Measurements from ENCODE around the gene TBXA2R. TPM values are rescaled to one million over a fixed set of nuclear protein-coding genes. Genes with fewer than 3 reads are reported as not detected.

TBXA2R gene
- total RNA-seq, 2 donors from 2014 or later, result 1.3 to 1.8 TPM

DNA sequence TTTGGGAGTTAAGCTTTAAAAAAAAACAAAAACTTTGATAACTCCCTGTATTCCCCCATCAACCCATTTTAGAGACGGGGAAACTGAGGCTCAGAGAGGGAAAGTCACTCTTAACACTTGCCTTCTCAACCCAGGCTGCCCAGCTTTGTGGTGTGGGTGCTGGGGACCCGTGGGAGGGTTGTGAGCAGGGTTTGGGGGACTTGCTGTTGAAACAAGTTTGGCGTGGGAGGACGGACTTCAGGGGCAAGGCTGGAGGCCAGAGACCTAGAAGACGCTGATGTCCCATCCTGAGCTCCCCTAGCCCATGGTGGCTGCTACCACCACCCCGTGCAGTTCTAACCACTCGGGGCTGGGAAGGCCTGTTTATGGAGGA, 20.7 kb upstream of the TBXA2R start:
- no peak for ATAC-seq
- Mint-ChIP-seq H3K27ac (peak overlapping the region in 1 of 2 donors; percentile 97), H3K36me3 (peaks cover 11% of the 10 kb centered on the region in 2 donors)

DNA sequence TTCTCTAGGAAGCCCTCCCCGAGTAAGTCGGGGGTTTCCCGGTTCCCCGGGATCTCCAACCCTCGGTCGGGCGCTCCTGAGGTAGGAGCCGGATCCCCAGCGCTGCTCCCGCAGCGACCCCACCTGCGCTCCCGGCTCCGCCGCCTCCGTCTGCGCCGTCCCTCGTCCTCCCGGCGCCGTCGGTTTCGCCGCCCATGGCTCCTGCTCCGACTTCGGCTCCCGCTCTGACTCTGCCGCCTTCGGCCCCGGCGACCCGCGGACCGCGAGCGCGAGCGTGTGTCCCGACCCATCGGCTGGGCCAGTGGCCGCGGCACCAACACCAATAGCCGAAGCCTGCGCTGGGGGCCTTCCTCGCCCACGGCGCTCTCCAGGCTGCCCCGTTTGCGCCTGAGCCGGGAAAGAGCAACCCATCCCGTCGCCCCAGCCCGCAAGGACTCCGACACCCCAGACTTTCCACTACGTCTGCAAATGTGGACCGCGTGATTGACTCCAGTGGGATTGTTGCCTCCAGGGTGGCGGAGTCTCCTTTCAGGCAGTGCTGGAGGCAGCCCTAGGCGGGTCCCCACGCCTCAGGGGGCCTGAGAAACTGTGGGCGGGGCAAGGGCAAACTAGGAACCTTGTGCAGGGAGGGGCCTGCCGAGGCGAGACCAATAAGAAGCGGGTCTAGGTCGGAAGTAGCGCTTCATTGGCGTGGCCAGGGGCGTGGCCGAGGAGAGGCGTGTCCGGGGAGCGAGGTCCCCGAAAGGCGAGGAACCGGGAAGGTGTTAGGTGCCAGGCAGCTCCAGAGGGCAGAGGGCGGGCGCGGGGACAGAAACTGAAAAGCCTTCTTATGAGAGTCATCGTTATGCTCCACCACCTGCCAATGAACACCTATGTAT, 20.0 kb upstream of the TBXA2R start, which contains the start of gene CACTIN:
Gene CACTIN (minus strand): TSS at position 318 of the 878 bp plus-strand sequence. CDS start 28 bp downstream, at position 290.
- Mint-ChIP-seq H3K36me3 (peaks cover 11% of the 10 kb centered on the region in 2 donors), H3K27ac (peak within 1 kb of the TSS; percentile 93 to 97)

More for the DNA sequence above, 20.7 kb upstream of the TBXA2R start:
- no peak for DNase-seq (ENCODE audit: low spot score in 2 of 2)
- no peaks in the 10 kb centered on the region for H3K9me3 Mint-ChIP-seq

DNA sequence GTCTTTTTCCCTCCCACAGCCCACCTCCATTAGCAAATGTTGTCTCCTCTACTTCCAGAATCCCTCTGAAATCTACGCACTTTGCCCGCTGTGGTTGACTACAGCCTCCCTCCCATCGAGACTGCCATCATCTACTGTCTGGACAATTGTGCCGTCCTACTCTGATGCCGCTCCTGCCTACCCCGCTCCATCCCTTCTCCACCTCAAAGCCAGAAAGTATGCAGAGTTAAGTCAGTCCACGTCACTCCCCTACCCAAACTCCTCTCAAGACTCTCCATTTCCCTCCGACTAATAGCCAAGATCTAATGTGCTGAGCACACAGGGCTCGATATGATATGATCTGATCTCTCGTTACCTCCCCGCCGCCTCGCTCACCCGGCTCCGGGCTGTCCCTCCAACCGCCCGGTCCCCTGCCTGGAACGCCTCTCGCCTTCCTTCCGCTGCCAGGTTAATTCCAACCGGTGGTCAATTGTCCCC, 19.4 kb upstream of the TBXA2R start:
- Mint-ChIP-seq H3K9me3 (no peaks in the 10 kb centered on the region), H3K36me3 (peaks cover 11% of the 10 kb centered on the region in 2 donors), H3K27ac (peak overlapping the region; percentile 93 to 97)
- no peak for DNase-seq (ENCODE audit: low spot score in 2 of 2)
- peak; percentile 3 to 8 for ATAC-seq

More for the DNA sequence above, 20.0 kb upstream of the TBXA2R start, which contains the start of gene CACTIN:
- DNase-seq (ENCODE audit: low spot score in 2 of 2) (peak; percentile 98 to 99), ATAC-seq (peak; percentile 96 to 97)
- no peaks in the 10 kb centered on the region for H3K9me3 Mint-ChIP-seq

DNA sequence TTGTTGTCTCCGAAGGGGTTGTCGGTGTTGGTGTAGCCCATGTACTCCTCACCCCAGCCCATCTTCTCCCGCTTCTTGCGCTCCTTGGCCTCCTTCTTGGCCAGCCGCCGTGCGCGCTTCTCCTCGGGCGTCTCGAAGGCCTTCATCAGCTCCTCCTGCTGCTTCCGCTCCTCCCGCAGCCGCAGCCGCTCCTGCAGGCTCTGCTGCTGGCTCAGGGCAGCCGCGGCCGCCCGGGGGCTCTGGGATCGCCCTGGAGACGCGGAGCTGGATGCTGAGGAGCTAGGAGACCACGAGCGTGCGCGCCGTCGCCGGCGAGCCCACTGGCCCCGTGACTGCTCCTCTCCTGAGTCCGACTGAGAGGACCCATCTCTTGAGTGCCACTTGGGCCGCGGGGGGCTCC, 17.0 kb upstream of the TBXA2R start:
- ATAC-seq (no peak), DNase-seq (ENCODE audit: low spot score in 2 of 2) (no peak)
- no peaks in the 10 kb centered on the region for H3K9me3 Mint-ChIP-seq
- peaks cover 11% of the 10 kb centered on the region in 2 donors for H3K36me3 Mint-ChIP-seq
- no peak overlapping the region for H3K27ac Mint-ChIP-seq

DNA sequence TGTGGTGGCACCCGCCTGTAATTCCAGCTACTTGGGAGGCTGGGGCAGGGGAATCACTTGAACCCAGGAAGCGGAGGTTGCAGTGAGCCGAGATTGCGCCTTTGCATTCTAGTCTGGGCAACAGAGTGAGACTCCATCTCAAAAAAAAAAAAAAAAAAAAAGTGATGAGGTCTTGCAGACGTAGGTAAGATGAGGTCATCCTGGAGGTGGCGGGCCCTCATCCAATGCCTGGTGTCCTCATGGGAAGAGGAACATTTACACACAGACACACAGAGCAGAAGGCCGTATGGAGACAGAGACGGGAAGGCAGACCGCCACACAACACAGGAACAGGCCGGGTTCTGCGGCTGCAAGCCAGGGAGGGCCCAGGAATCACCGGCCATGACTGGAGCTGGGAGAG, 15.5 kb upstream of the TBXA2R start:
- H3K9me3 Mint-ChIP-seq, result no peaks in the 10 kb centered on the region
- H3K27ac Mint-ChIP-seq, result peak overlapping the region in 1 of 2 donors; percentile 96
- ATAC-seq (no peak), DNase-seq (ENCODE audit: low spot score in 2 of 2) (no peak)
- peaks cover 11% of the 10 kb centered on the region in 2 donors for H3K36me3 Mint-ChIP-seq

DNA sequence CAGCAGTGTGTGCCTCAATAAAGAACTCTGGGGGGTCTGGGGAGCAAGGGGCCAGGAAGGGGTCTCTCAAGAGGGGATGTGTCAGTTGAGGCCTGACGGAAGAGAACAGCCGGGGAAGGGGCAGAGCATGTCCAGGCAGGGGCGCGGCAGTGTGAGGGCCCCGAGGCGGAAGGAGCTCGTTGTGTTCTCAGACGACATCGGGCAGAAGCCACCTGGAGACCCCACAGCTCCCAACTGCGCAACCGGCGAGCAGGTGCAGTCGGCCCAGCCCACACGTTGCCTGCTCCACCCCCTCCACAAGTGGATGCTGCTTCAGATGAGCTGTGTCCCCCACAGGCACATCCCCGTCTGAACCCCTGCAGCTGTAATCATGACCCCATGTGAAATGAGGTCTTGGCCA, 15.0 kb upstream of the TBXA2R start:
- H3K36me3 Mint-ChIP-seq, result peaks cover 10% of the 10 kb centered on the region in 2 donors
- no peak overlapping the region for H3K27ac Mint-ChIP-seq
- H3K9me3 Mint-ChIP-seq, result no peaks in the 10 kb centered on the region
- ATAC-seq (no peak), DNase-seq (ENCODE audit: low spot score in 2 of 2) (no peak)

DNA sequence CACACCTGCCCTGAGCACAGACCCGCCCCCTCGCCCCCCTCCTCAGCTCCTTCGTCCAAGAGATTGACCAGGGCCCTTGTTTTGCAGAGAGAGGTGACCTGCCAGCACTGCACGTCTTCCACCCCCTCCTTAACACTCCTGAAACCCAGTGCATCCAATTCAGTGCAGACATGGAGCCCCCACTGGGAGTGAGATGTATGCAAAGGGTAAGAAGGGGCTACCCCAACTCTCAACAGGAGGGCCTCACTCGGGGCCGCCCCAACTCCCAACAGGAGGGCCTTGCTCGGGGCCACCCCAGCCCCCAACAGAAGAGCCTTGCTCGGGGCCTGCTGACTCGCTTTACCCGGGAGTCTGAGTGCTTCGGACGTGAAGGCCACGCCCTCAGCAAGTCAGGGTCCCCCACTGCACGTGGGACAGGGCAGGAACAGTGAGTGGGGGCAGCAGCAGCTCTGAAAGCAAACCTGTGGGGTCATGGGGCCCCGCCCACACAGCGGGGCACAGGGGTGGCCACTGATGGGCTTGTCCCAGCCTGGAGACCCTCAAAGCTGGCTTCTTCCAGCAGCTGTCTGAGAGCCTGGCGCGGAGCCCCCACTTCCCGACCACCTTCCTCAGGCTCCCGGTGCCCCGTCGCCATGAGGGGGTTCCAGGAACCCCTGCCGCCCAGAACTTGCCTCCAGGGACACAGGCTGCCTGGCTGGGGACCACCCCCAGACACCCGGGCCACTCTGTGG, 14.3 kb upstream of the TBXA2R start:
- ATAC-seq, result no peak
- Mint-ChIP-seq H3K9me3 (no peaks in the 10 kb centered on the region), H3K36me3 (peaks cover 2 to 3% of the 10 kb centered on the region in 2 donors), H3K27ac (no peak overlapping the region)
- DNase-seq (ENCODE audit: low spot score in 2 of 2), result no peak

DNA sequence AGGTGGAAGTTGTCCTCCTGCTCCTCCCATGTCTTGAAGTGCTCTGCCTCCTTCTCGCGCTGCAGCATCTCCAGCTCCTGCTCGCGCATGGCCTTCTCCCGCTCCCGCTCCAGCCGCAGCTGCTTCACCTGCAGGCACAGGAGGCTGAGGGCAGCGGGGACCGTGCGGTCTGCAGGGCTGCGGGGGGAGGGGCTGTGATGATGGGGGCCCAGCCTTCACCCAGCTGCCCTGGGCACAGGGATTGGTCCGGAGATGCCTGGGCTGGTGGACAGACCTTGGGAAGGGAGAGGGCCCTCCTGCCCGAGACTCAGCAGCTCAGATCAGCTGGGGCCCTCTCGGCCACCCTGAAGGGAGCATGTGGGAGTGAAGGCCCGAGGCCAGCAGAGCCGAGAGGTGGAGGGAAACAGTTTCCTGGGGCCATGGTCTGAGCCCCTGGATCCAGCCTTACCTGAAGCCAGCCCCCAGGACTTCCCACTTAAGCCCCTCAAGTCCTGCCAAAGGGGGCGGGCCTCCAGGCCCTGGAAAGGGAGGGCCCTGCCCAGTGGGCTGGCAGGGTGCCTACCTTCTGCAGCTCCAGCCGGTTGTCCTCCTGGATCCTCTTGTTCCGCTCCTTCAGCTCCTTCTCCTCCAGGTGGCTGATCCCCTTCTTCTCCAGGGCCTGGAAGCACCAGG, 13.6 kb upstream of the TBXA2R start:
- H3K27ac Mint-ChIP-seq, result no peak overlapping the region
- DNase-seq (ENCODE audit: low spot score in 2 of 2), result no peak
- no peaks in the 10 kb centered on the region for H3K9me3 Mint-ChIP-seq
- H3K36me3 Mint-ChIP-seq, result no peaks in the 10 kb centered on the region
- ATAC-seq, result no peak

DNA sequence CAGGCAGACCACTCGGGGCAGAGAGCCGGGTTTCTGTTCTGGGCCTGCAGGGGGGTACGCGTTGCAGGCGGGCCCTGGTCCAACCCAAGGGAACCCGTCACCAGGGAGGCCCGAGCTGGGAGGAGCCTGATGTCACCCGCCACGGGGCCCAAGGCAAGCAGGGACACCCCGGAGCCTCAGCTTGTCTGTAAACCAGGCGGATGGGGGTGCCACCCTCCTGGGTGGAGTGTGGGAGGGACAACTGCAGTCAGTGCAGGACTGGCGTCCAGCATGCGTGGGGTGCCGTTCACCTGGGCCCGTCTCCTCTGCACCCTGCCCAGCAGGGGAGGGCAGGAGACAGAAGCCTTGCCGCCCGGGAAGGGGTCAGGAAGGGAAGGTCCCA, 12.9 kb upstream of the TBXA2R start:
- H3K9me3 Mint-ChIP-seq, result no peaks in the 10 kb centered on the region
- no peaks in the 10 kb centered on the region for H3K36me3 Mint-ChIP-seq
- no peak for DNase-seq (ENCODE audit: low spot score in 2 of 2)
- no peak overlapping the region for H3K27ac Mint-ChIP-seq
- ATAC-seq, result no peak

DNA sequence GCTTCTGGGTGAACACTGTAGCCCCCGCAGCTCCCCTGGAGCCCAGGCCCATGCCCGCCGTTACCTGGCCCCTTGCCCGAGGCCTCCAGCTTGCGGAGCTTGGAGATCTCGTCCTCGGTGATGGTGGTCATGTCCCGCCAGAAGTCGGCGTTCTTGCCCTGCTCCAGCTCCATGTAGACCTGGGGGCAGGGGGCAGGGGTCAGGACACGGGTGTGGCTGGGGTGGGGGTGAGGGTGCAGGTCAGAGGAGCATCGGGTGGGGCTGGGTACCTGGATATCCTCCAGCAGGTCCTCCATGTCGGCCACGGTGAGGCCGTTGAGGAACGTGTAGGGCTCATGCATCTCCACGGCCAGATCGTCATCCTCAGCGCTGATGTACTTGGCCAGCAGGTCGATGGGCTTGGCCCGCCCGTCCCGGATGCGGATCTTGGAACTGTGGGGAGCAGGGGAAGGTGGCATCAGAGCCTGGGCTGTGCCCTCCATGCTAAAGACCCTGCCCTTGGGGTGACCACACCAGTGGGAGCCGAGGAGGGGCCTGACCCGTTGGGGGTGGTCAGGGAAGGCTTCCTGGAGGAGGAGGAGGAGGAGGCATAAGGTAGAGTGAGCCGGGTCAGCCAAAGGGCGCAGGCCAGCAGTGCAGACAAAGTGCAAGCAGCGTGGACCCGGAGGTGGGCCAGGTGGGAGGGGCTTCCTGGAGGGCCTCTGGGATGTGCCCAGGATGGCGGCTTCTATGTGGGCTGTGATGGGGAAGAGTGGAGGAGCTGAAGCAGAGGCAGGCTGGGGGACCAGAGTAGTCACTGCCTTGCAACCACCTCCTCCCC, 12.3 kb upstream of the TBXA2R start:
- peak in 1 of 2 donors; percentile 2 for ATAC-seq

DNA sequence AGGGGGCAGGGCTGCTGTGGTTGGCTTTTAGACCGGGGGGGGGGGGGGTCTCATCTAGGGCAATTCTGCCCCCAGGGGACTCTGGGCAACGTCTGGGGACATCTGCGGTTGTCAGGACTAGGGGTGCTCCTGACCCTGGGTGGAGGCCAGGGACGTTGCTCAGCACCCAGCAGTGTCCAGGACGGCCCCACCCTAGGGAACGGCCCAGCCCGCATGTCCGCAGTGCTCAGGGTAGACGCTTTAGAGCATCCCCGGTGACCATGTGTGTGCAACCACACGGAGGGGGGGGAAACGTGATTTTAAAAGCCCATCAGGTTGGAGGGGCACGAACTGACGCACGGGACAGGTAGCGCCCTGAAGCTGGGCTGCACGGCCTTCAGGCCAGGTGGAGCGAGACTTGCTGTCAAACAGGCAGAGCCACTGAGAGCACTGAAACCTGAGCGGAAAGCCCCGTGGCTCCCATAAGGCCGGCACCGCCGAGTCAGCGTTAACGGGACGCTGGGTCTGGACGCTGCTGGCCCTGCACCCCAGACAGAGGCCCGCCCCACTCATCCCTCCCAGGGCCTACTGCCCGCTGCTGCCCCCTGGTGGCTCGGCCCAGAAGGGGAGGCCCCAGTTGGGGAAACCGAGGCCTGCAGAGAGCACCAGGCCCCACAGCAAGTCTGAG, 11.6 kb upstream of the TBXA2R start:
- no peaks in the 10 kb centered on the region for H3K36me3 Mint-ChIP-seq
- H3K9me3 Mint-ChIP-seq, result no peaks in the 10 kb centered on the region
- H3K27ac Mint-ChIP-seq, result no peak overlapping the region
- peak; percentile 68 to 83 for DNase-seq (ENCODE audit: low spot score in 2 of 2)
- peak; percentile 70 to 76 for ATAC-seq

More for the DNA sequence above, 12.3 kb upstream of the TBXA2R start:
- no peak overlapping the region for H3K27ac Mint-ChIP-seq
- no peaks in the 10 kb centered on the region for H3K9me3 Mint-ChIP-seq
- DNase-seq (ENCODE audit: low spot score in 2 of 2), result no peak
- H3K36me3 Mint-ChIP-seq, result no peaks in the 10 kb centered on the region

DNA sequence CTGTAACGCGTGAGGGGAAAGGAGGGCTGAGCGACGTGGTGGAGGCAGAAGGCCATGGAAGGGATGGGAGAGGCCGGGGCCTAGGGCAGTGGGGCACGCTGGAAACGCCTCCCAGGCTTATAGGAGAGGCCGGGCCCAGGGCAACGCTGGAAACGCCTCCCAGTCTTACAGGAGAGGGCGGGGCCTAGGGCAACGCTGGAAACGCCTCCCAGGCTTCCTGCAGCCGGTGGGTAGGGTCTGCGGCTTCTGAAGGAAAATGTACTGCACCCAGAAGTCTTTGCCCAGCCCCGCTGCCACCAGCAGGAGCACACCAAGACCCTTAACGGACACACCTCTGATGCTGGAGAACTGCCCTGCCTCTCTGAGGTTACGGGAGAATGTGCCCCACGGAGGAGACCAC, 10.8 kb upstream of the TBXA2R start:
- Mint-ChIP-seq H3K9me3 (no peaks in the 10 kb centered on the region), H3K27ac (peak overlapping the region in 1 of 2 donors; percentile 55), H3K36me3 (no peaks in the 10 kb centered on the region)
- ATAC-seq, result peak in 1 of 2 donors; percentile 58
- DNase-seq (ENCODE audit: low spot score in 2 of 2), result peak in 1 of 2 donors; percentile 28

DNA sequence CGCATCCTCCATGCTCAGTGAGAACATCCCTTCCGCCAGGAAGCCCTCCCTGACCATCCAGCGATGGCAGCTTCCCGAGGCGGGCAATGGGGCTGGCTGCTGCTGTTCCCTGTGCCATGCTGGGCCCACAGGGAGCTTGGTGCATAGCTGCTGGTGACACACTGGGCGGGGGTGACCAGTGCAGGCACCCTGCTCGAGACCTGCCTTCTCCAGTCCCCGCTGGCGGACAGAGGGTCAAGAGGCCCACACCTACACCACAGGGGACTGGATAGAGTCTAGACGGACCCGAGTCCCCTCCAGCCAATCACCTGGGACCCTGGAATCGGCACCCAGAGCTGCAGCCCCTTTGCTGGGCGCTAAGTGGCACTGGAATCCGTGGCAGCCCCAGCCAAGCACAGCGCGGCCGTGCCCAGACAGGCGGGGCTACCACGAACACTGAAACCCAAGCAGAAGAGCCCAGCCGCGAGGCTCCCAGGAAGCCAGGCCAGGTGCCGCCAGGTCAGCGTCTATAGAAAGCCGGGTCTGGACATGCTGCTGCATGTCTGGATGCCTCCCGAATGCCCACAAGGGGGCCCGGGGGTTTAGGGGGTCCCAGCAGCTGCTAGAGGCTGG, 9.0 kb upstream of the TBXA2R start:
- H3K36me3 Mint-ChIP-seq, result no peaks in the 10 kb centered on the region
- ATAC-seq (no peak), DNase-seq (ENCODE audit: low spot score in 2 of 2) (no peak)
- no peaks in the 10 kb centered on the region for H3K9me3 Mint-ChIP-seq
- H3K27ac Mint-ChIP-seq, result no peak overlapping the region

DNA sequence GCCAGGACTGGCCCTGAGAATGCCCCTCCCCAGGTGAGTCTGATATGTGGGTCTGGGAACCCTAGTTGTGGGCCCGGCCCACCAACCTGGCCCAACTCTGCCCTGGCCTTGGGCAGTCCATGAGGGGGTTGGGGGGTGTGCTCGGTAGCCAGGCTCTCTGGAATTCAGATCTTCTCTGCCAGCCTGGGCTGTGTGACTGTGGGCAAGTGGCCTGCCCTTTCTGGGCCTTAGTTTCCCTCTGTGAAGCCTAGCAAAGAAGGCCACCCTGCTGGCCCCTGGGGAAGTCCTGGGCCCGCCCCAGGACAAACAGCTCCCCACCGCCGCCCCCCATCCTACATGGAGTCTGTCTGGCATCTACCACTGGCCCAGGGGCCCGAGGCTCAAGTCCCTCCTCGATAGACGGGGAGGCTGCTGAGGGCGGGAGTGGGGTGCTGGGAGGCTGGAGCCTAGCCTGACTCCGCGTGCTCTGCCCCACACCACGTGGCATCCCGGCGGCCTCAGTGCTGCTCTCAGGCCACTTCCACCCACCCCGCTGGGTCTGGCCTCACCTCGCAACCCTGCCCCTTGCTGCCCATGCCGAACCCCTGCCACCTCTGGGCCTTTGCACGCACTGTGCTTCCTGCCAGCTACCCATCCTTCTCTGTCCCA, 8.3 kb upstream of the TBXA2R start:
- Mint-ChIP-seq H3K9me3 (no peaks in the 10 kb centered on the region), H3K27ac (no peak overlapping the region), H3K36me3 (no peaks in the 10 kb centered on the region)
- ATAC-seq (no peak), DNase-seq (ENCODE audit: low spot score in 2 of 2) (no peak)
